ENCODE results near the gene ANKRD24. TPM values are rescaled to one million over a fixed set of nuclear protein-coding genes. Genes with fewer than 3 reads are reported as not detected.

ANKRD24 gene
- polyA plus RNA-seq, 3 donors, result 0.07 to 0.79 TPM; not detected in 1

- Histone ChIP-seq H4K20me1 (ENCODE audit: insufficient read depth, low read length) (no peaks in the 10 kb centered on the region), H3K4me3 (replicated peaks in 1 of 3; ENCODE audit: low read depth in 2 of 3, low read length in 3 of 3) (no peak overlapping the region), H3K4me1 (ENCODE audit: control insufficient read depth in 1 of 2, insufficient read depth in 2 of 2, low read length in 2 of 2) (no peaks in the 10 kb centered on the region), H3K36me3 (replicated peaks in 1 of 2; ENCODE audit: control insufficient read depth in 1 of 2, insufficient read depth in 2 of 2, low read length in 2 of 2) (no peaks in the 10 kb centered on the region), H3K27ac (ENCODE audit: low read depth in 1 of 2, low read length in 2 of 2) (no peak overlapping the region), H2AFZ (ENCODE audit: insufficient read depth, low read depth, low read length, poor library complexity, severe bottlenecking) (no peak overlapping the region), H3K79me2 (ENCODE audit: insufficient read depth, low read length) (no peaks in the 10 kb centered on the region), H3K9me3 (replicated peaks in 1 of 2; ENCODE audit: control insufficient read depth in 1 of 2, insufficient read depth in 1 of 2, low read length in 2 of 2) (peaks cover 0 to 11% of the 10 kb centered on the region in 2 donors), H3K27me3 (ENCODE audit: control insufficient read depth in 2 of 2, insufficient read depth in 2 of 2, low read length in 2 of 2) (peaks cover 5 to 20% of the 10 kb centered on the region in 2 donors), H3K4me2 (replicated peaks; ENCODE audit: extremely low read depth, low read length, poor library complexity, severe bottlenecking) (no peak overlapping the region), H3K9ac (ENCODE audit: insufficient read depth, low read length, poor library complexity, severe bottlenecking) (no peak overlapping the region)
- TF ChIP-seq CTCF (IDR thresholded peaks at IDR 0.05), result no peak
- H3K4me3 Mint-ChIP-seq, result no peak overlapping the region
- 80% methylated on average over 1 of the region's 7 CpGs for WGBS (ENCODE audit: insufficient coverage)
- peaks cover 20 to 39% (median 37%) of the 10 kb centered on the region in 3 donors for H3K27me3 Mint-ChIP-seq (ENCODE audit: low read depth in 3 of 3)
- no peak overlapping the region for H3K27ac Mint-ChIP-seq
- DNase-seq, result no peak
- H3K36me3 Mint-ChIP-seq, result peaks cover 7 to 8% of the 10 kb centered on the region in 2 donors
- intact Hi-C loops (cut with micrococcal nuclease), result no loop called here
- peaks cover 6 to 11% (median 8%) of the 10 kb centered on the region in 7 donors for H3K9me3 Mint-ChIP-seq
- no peaks in the 10 kb centered on the region for H3K4me1 Mint-ChIP-seq
Observed at GRCh38 chr19:4194353-4194752, 11.9 kb downstream of the ANKRD24 start.

- Mint-ChIP-seq H3K9me3 (peaks cover 8 to 13% (median 11%) of the 10 kb centered on the region in 7 donors), H3K4me3 (no peak overlapping the region), H3K4me1 (no peaks in the 10 kb centered on the region), H3K27me3 (ENCODE audit: low read depth in 3 of 3) (peaks cover 20 to 45% (median 38%) of the 10 kb centered on the region in 3 donors), H3K36me3 (peaks cover 7 to 8% of the 10 kb centered on the region in 2 donors), H3K27ac (no peak overlapping the region)
- no peak for TF ChIP-seq CTCF (IDR thresholded peaks at IDR 0.05)
- intact Hi-C loops (cut with micrococcal nuclease), result no loop called here
- no peak overlapping the region for H3K27ac ChIP-seq (ENCODE audit: low read depth in 1 of 2, low read length in 2 of 2)
- H3K27me3 ChIP-seq (ENCODE audit: control insufficient read depth in 2 of 2, insufficient read depth in 2 of 2, low read length in 2 of 2), result peaks cover 5 to 24% of the 10 kb centered on the region in 2 donors
- H3K4me3 ChIP-seq (replicated peaks in 1 of 3; ENCODE audit: low read depth in 2 of 3, low read length in 3 of 3), result no peak overlapping the region
- DNase-seq, result no peak
- WGBS (ENCODE audit: insufficient coverage), result 87% methylated on average over 2 of the region's 8 CpGs
- H4K20me1 ChIP-seq (ENCODE audit: insufficient read depth, low read length), result no peaks in the 10 kb centered on the region
- peaks cover 0 to 11% of the 10 kb centered on the region in 2 donors for H3K9me3 ChIP-seq (replicated peaks in 1 of 2; ENCODE audit: control insufficient read depth in 1 of 2, insufficient read depth in 1 of 2, low read length in 2 of 2)
- H2AFZ ChIP-seq (ENCODE audit: insufficient read depth, low read depth, low read length, poor library complexity, severe bottlenecking), result no peak overlapping the region
- H3K36me3 ChIP-seq (replicated peaks in 1 of 2; ENCODE audit: control insufficient read depth in 1 of 2, insufficient read depth in 2 of 2, low read length in 2 of 2), result no peaks in the 10 kb centered on the region
- no peak overlapping the region for H3K4me2 ChIP-seq (replicated peaks; ENCODE audit: extremely low read depth, low read length, poor library complexity, severe bottlenecking)
- H3K9ac ChIP-seq (ENCODE audit: insufficient read depth, low read length, poor library complexity, severe bottlenecking), result no peak overlapping the region
- H3K79me2 ChIP-seq (ENCODE audit: insufficient read depth, low read length), result no peaks in the 10 kb centered on the region
- H3K4me1 ChIP-seq (ENCODE audit: control insufficient read depth in 1 of 2, insufficient read depth in 2 of 2, low read length in 2 of 2), result no peaks in the 10 kb centered on the region
Observed at GRCh38 chr19:4196009-4196408, 13.5 kb downstream of the ANKRD24 start.

All from CD14-positive monocyte (primary cell).